ENCODE data around the gene CYSRT1.

Gene CYSRT1

GRCh38 chr9:137250329-137251193, 25.6 kb downstream of the CYSRT1 start:
- TF ChIP-seq CTCF (IDR thresholded peaks at IDR 0.05; ENCODE audit: low read depth, low read length, missing control alignments): no peak
- no peak for DNase-seq (ENCODE audit: extremely low read depth, low read depth)
- H3K4me3 ChIP-seq (replicated peaks; ENCODE audit: low read depth, low read length): no peak overlapping the region

GRCh38 chr9:137251194-137251461, 26.2 kb downstream of the CYSRT1 start, which contains the start of gene STPG3:
STPG3 (plus strand) TSS chr9:137251286; CDS start chr9:137251287, 1 bp downstream.
- DNase-seq (ENCODE audit: extremely low read depth, low read depth): no peak
- H3K4me3 ChIP-seq (replicated peaks; ENCODE audit: low read depth, low read length): no peak within 1 kb of the TSS
- no peak for TF ChIP-seq CTCF (IDR thresholded peaks at IDR 0.05; ENCODE audit: low read depth, low read length, missing control alignments)

- no peak for TF ChIP-seq CTCF (IDR thresholded peaks at IDR 0.05; ENCODE audit: low read depth, low read length, missing control alignments)
- DNase-seq (ENCODE audit: extremely low read depth, low read depth): no peak
- no peak overlapping the region for H3K4me3 ChIP-seq (replicated peaks; ENCODE audit: low read depth, low read length)
These were observed 26.7 kb downstream of the CYSRT1 start for GRCh38 chr9:137251490-137252268.

- no peak for DNase-seq (ENCODE audit: extremely low read depth, low read depth)
- H3K4me3 ChIP-seq (replicated peaks; ENCODE audit: low read depth, low read length): no peak overlapping the region
- TF ChIP-seq CTCF (IDR thresholded peaks at IDR 0.05; ENCODE audit: low read depth, low read length, missing control alignments): no peak
These were observed 27.9 kb downstream of the CYSRT1 start for GRCh38 chr9:137252555-137253506.

- TF ChIP-seq CTCF (IDR thresholded peaks at IDR 0.05; ENCODE audit: low read depth, low read length, missing control alignments): no peak
- no peak for DNase-seq (ENCODE audit: extremely low read depth, low read depth)
- H3K4me3 ChIP-seq (replicated peaks; ENCODE audit: low read depth, low read length): peak overlapping the region; percentile 97
These were observed 29.0 kb downstream of the CYSRT1 start for GRCh38 chr9:137253717-137254623.

All from HFF-Myc (cell line).